Measurements from ENCODE around the gene ASMTL. TPM values are rescaled to one million over a fixed set of nuclear protein-coding genes. Genes with fewer than 3 reads are reported as not detected.
A peak's percentile ranks its signal among the peaks of the same experiment; 100 is the strongest.
"Not testable (repeated sequence)": the region's sequence is repeated elsewhere in the genome, so short reads cannot be mapped to it uniquely, and the experiment has no call there.

The ASMTL gene
- total RNA-seq, result 10 to 100 TPM; 15.1 to 46.3 (median 23.4) TPM

DNA sequence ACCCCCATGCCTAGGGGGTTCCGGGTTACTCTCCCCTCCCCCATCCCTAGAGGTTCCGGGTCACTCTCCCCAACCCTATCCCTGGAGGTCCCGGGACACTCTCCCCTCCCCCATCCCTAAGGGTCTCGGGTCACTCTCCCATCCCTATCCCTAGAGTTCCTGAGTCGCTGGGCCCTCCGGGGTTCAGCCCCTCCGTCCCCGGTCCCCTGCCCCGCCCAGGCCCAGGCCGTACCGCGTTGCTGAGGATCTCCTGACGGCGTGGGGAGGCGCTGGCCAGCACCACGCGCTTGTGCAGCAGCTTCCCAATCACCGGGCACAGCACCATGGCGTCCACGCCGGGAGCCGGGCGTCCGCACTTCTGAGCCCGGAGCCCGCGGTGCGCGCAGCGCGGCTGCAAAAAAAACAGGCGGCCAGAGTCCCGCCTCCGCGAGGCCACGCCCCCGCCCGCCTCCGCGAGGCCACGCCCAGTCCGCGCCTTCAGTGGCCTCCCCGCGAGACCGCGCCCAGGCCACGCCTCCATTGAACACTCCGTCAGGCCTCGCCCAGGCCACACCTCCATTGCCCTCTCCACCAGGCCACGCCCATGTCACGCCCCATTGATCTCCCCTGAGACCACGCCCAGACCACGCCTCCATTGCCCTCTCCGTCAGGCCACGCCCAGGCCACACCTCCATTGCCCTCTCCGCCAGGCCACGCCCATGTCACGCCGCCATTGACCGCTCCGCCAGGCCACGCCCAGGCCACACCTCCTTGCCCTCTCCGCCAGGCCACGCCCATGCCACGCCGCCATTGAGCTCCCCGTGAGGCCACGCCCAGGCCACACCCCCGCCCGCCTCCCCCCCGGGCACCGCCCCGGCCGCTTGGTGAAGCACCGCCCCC is at the start of gene ASMTL:
ASMTL (minus strand) TSS at position 394 of the 879 bp plus-strand sequence; CDS start at position 325, 69 bp downstream.
- in situ Hi-C loops (cut with MboI; ENCODE audit: low pct_unique_long_range_greater_than_20kb in 2 of 9, low sequenced_read_pairs in 9 of 9, unreplicated experiment in 9 of 9), result loop anchor here in 3 of 9 experiments (25.0 kb wide), 3 partner anchors 135 to 1160 kb away; partner anchors contain the start of gene AKAP17A (in 1 of the 3)
- peak within 1 kb of the TSS; percentile 73 to 99 (median 85) for H3K4me3 ChIP-seq
- 1% methylated on average over 16 of the region's 76 CpGs; no CpG with 5 or more reads in 9 of the 10 experiments for WGBS, 10 experiments
- no peaks in the 10 kb centered on the region for H3K4me1 ChIP-seq (replicated peaks in 1 of 2)
- peak; percentile 74 to 86 (median 83) for ATAC-seq (replicated peaks in 6 of 8)
- H3K27ac ChIP-seq, result peak within 1 kb of the TSS; percentile 88 to 92

- ATAC-seq (replicated peaks in 6 of 8), result no peak
- Histone ChIP-seq H3K27ac (no peak overlapping the region), H3K4me3 (no peak overlapping the region), H3K4me1 (replicated peaks in 1 of 2) (no peaks in the 10 kb centered on the region)
- in situ Hi-C loops (cut with MboI; ENCODE audit: low pct_unique_long_range_greater_than_20kb in 2 of 9, low sequenced_read_pairs in 9 of 9, unreplicated experiment in 9 of 9), result no loop called here
- WGBS, 10 experiments, result 0 to 92% (median 60%) methylated on average over 1 to 6 of the region's 12 CpGs; no CpG with 5 or more reads in 5 of the 10 experiments
Observed at GRCh38 chrX:1502241-1502640, 49.5 kb upstream of the ASMTL start.

GRCh38 chrX:1500701-1501624 is 48.3 kb upstream of the ASMTL start:
- H3K27ac ChIP-seq, result no peak overlapping the region
- no peak overlapping the region for H3K4me3 ChIP-seq
- in situ Hi-C loops (cut with MboI; ENCODE audit: low pct_unique_long_range_greater_than_20kb in 2 of 9, low sequenced_read_pairs in 9 of 9, unreplicated experiment in 9 of 9), result no loop called here
- no peaks in the 10 kb centered on the region for H3K4me1 ChIP-seq (replicated peaks in 1 of 2)
- WGBS, 10 experiments, result 43 to 100% (median 75%) methylated on average over 1 to 18 of the region's 23 CpGs
- no peak for ATAC-seq (replicated peaks in 6 of 8)

DNA sequence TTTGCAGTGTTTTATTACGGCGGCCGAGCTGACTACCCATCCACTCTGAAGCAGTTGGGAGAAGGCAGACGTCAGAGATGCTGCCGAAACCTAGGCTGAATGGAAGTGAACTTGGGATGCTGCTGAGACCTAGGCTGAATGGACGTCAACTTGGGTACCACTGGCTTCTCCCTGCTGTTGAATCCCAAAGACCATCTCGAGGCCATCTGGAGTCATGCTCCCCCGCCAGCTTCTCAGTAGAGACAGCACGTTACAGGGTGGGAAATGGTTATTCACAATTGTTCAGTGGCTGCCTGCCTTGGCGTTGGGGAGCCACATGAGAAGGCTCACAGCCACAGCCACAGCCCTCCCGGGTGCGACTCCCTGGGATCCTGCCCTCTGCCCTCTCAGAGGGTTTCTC is 43.4 kb upstream of the ASMTL start:
- no peak overlapping the region for H3K4me3 ChIP-seq
- 0 to 70% (median 40%) methylated on average over 1 to 4 of the region's 12 CpGs; no CpG with 5 or more reads in 6 of the 10 experiments for WGBS, 10 experiments
- no peak for ATAC-seq (replicated peaks in 6 of 8)
- in situ Hi-C loops (cut with MboI; ENCODE audit: low pct_unique_long_range_greater_than_20kb in 2 of 9, low sequenced_read_pairs in 9 of 9, unreplicated experiment in 9 of 9), result no loop called here
- no peak overlapping the region for H3K27ac ChIP-seq
- H3K4me1 ChIP-seq (replicated peaks in 1 of 2), result peaks cover 0 to 8% of the 10 kb centered on the region in 2 donors

DNA sequence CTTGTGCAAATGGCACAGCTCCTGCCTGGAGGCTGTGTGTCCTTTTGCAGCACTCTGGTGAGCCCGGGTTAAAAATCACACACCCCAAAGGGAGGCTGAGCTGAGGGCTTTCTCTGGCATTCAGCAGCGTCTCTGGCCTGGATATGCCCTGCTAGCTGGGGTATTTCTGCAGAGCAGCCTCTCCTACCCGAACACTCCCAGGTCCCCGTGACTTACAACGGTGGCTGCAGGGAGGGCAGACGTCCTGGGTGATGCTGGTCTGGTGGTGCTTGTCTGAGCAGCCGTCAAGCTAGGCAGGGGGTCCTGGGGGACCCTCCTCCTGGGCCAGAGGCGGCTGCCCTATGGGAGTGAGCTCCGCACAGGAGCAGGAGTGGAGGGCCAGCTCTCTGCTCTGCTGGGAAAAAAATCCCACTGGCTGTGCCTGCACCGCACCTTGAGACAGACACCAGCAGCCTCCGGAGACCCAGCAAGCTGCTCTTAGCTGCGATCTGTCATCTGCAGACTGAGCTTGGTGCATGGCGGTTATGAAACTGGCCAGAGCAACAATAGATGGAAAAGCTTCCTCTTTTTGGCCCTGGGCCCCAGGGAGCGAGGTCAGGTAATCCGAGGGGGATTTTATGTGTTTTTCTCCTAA is 41.3 kb upstream of the ASMTL start:
- in situ Hi-C loops (cut with MboI; ENCODE audit: low pct_unique_long_range_greater_than_20kb in 2 of 9, low sequenced_read_pairs in 9 of 9, unreplicated experiment in 9 of 9), result no loop called here
- peak overlapping the region; percentile 42 to 67 for H3K27ac ChIP-seq
- WGBS, 10 experiments, result 11 to 79% (median 34%) methylated on average over 2 to 9 of the region's 15 CpGs; no CpG with 5 or more reads in 5 of the 10 experiments
- no peak overlapping the region for H3K4me3 ChIP-seq
- ATAC-seq (replicated peaks in 6 of 8), result peak in 6 of 8 experiments; percentile 42 to 96 (median 91)
- H3K4me1 ChIP-seq (replicated peaks in 1 of 2), result peaks cover 0 to 8% of the 10 kb centered on the region in 2 donors

DNA sequence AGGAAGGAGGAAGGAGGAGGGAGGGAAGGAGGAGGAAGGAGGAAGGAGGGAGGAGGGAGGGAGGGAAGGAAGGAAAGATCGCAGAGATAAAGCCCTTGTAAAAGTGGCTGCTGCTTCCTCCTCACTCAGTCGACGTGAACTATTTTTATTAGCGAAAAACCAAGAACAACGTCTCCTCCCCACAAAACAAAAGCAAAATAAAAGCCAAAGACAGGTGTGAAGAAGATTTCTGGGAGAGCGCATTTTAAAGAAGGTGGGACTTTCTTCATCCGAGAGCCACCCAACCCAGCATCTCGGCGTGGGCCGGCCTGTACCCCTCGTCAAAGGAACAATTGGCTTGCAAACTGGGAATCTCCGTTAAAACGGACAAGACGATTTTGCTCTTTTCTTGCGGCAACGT is 40.7 kb upstream of the ASMTL start:
- H3K4me3 ChIP-seq, result no peak overlapping the region
- WGBS, 10 experiments, result 7 to 100% (median 43%) methylated on average over 1 to 8 of the region's 16 CpGs; no CpG with 5 or more reads in 3 of the 10 experiments
- no peak for ATAC-seq (replicated peaks in 6 of 8)

DNA sequence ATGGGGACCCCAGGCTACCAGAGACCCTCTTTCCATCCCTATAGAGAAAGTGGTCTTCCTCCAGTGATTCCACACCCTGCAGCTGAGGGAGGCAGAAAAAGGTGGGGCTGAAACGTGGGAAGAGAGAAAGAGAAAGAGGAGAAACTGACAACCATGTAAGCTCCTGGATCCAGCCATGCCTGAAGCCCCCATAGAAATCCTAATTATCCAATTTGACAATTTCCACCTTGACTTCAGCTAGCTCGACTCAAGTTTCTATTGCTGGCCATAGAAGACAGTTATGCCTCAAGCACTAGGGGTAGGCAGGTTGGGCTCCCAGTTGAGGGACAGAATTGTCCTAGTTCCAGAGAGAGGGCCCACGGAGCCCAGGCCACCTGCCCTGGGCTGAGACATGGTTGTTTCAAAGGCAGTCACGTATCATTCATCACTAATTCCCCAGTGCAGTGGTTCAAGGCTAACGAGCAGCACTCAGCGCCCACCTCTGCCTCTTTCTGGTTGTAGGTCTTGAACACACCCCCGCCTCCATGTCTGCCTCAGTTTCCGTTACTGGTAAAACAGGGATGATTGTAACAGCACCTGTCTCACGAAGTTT is 39.8 kb upstream of the ASMTL start:
- Histone ChIP-seq H3K4me3 (no peak overlapping the region), H3K27ac (no peak overlapping the region), H3K4me1 (replicated peaks in 1 of 2) (peaks cover 0 to 8% of the 10 kb centered on the region in 2 donors)
- WGBS, 10 experiments, result 60 to 100% (median 96%) methylated on average over 1 to 5 of the region's 9 CpGs; no CpG with 5 or more reads in 3 of the 10 experiments
- in situ Hi-C loops (cut with MboI; ENCODE audit: low pct_unique_long_range_greater_than_20kb in 2 of 9, low sequenced_read_pairs in 9 of 9, unreplicated experiment in 9 of 9), result no loop called here
- no peak for ATAC-seq (replicated peaks in 6 of 8)

More for the DNA sequence above, 40.7 kb upstream of the ASMTL start:
- Histone ChIP-seq H3K27ac (peak overlapping the region; percentile 42 to 67), H3K4me1 (replicated peaks in 1 of 2) (peaks cover 0 to 8% of the 10 kb centered on the region in 2 donors)
- in situ Hi-C loops (cut with MboI; ENCODE audit: low pct_unique_long_range_greater_than_20kb in 2 of 9, low sequenced_read_pairs in 9 of 9, unreplicated experiment in 9 of 9), result no loop called here

GRCh38 chrX:1491851-1492349 is 39.2 kb upstream of the ASMTL start:
- Histone ChIP-seq H3K4me3 (no peak overlapping the region), H3K27ac (no peak overlapping the region), H3K4me1 (replicated peaks in 1 of 2) (peaks cover 0 to 8% of the 10 kb centered on the region in 2 donors)
- 72 to 91% (median 86%) methylated on average over 2 to 5 of the region's 6 CpGs; no CpG with 5 or more reads in 4 of the 10 experiments for WGBS, 10 experiments
- ATAC-seq (replicated peaks in 6 of 8), result peak in 3 of 8 experiments; percentile 32 to 66 (median 61)
- in situ Hi-C loops (cut with MboI; ENCODE audit: low pct_unique_long_range_greater_than_20kb in 2 of 9, low sequenced_read_pairs in 9 of 9, unreplicated experiment in 9 of 9), result no loop called here

- ATAC-seq (replicated peaks in 6 of 8); H3K4me3 ChIP-seq; in situ Hi-C loops (cut with MboI; ENCODE audit: low pct_unique_long_range_greater_than_20kb in 2 of 9, low sequenced_read_pairs in 9 of 9, unreplicated experiment in 9 of 9); H3K27ac ChIP-seq; H3K4me1 ChIP-seq (replicated peaks in 1 of 2): not testable (repeated sequence)
- WGBS, 10 experiments, result 63 to 100% (median 82%) methylated on average over 1 to 4 of the region's 4 CpGs; no CpG with 5 or more reads in 1 of the 10 experiments
Observed at GRCh38 chrX:1491248-1491647, 38.5 kb upstream of the ASMTL start.

GRCh38 chrX:1490723-1491122 is 38.0 kb upstream of the ASMTL start:
- H3K4me1 ChIP-seq (replicated peaks in 1 of 2); H3K4me3 ChIP-seq; in situ Hi-C loops (cut with MboI; ENCODE audit: low pct_unique_long_range_greater_than_20kb in 2 of 9, low sequenced_read_pairs in 9 of 9, unreplicated experiment in 9 of 9); ATAC-seq (replicated peaks in 6 of 8); H3K27ac ChIP-seq: not testable (repeated sequence)
- WGBS, 10 experiments, result no CpG with 5 or more reads among the region's 1 CpG

GRCh38 chrX:1489354-1489753 is 36.6 kb upstream of the ASMTL start:
- H3K4me1 ChIP-seq (replicated peaks in 1 of 2); H3K4me3 ChIP-seq; ATAC-seq (replicated peaks in 6 of 8); in situ Hi-C loops (cut with MboI; ENCODE audit: low pct_unique_long_range_greater_than_20kb in 2 of 9, low sequenced_read_pairs in 9 of 9, unreplicated experiment in 9 of 9); H3K27ac ChIP-seq: not testable (repeated sequence)
- 58 to 100% (median 80%) methylated on average over 1 to 3 of the region's 5 CpGs; no CpG with 5 or more reads in 2 of the 10 experiments for WGBS, 10 experiments

DNA sequence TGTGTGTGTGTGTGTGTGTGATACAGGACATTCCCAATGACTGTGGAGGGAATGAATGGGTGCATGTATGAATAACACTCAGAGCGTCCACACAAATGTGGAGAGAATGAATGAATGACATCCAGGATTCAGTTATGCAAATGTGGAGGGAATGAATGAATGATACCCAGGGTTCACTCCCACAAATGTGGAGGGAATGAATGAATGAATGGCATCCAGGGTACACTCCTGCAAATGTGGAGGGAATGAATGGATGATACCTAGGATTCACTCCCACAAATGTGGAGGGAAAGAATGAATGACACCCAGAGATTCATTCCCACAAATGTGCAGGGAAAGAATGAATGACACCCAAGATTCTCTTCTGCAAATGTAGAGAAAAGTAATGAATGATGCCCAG is 36.0 kb upstream of the ASMTL start:
- 88% methylated on average over 1 of the region's 1 CpG; no CpG with 5 or more reads in 9 of the 10 experiments for WGBS, 10 experiments
- peaks cover 0 to 3% of the 10 kb centered on the region in 2 donors for H3K4me1 ChIP-seq (replicated peaks in 1 of 2)
- H3K4me3 ChIP-seq, result no peak overlapping the region
- no peak for ATAC-seq (replicated peaks in 6 of 8)
- no peak overlapping the region for H3K27ac ChIP-seq
- in situ Hi-C loops (cut with MboI; ENCODE audit: low pct_unique_long_range_greater_than_20kb in 2 of 9, low sequenced_read_pairs in 9 of 9, unreplicated experiment in 9 of 9), result no loop called here

Measured in motor neuron (in vitro differentiated cells).